HG03520 (cell line): ENCODE measurements around the gene BTBD9.

ENCODE experiments used
- ATAC-seq: cut with Tn5 transposase; IDR thresholded peaks from one replicate; pipeline ENCODE4 v1.9.1; 2021; ENCODE audit warnings: mild to moderate bottlenecking, moderate library complexity; ENCODE audit not compliant: unreplicated experiment

BTBD9 gene

GRCh38 chr6:38269461-38270172 lies 370.1 kb downstream of the BTBD9 start:
- no peak for ATAC-seq

- no peak for ATAC-seq
Measured at GRCh38 chr6:38268342-38268741, 371.4 kb downstream of the BTBD9 start.

GRCh38 chr6:38266921-38267354 lies 372.8 kb downstream of the BTBD9 start:
- ATAC-seq, result no peak

GRCh38 chr6:38264605-38265004 lies 375.1 kb downstream of the BTBD9 start:
- ATAC-seq, result no peak

GRCh38 chr6:38262609-38263008 lies 377.1 kb downstream of the BTBD9 start:
- no peak for ATAC-seq

- no peak for ATAC-seq
Measured at GRCh38 chr6:38262026-38262425, 377.7 kb downstream of the BTBD9 start.

- no peak for ATAC-seq
Measured at GRCh38 chr6:38261626-38262025, 378.1 kb downstream of the BTBD9 start.

- ATAC-seq, result no peak
Measured at GRCh38 chr6:38259736-38260135, 380.0 kb downstream of the BTBD9 start.

- no peak for ATAC-seq
Measured at GRCh38 chr6:38248500-38249234, 391.1 kb downstream of the BTBD9 start.

GRCh38 chr6:38245295-38245694 lies 394.4 kb downstream of the BTBD9 start:
- ATAC-seq, result no peak

- no peak for ATAC-seq
Measured at GRCh38 chr6:38244869-38245268, 394.9 kb downstream of the BTBD9 start.

- ATAC-seq, result no peak
Measured at GRCh38 chr6:38241200-38241871, 398.4 kb downstream of the BTBD9 start.

- ATAC-seq, result no peak
Measured at GRCh38 chr6:38239719-38240451, 399.8 kb downstream of the BTBD9 start.

GRCh38 chr6:38236631-38237030 lies 403.1 kb downstream of the BTBD9 start:
- ATAC-seq, result no peak

- ATAC-seq, result peak; percentile 53
Measured at GRCh38 chr6:38234934-38235682, 404.6 kb downstream of the BTBD9 start.

GRCh38 chr6:38234141-38234540 lies 405.6 kb downstream of the BTBD9 start:
- ATAC-seq, result no peak

GRCh38 chr6:38233161-38233791 lies 406.5 kb downstream of the BTBD9 start:
- no peak for ATAC-seq

- no peak for ATAC-seq
Measured at GRCh38 chr6:38225766-38226165, 414.0 kb downstream of the BTBD9 start.

- no peak for ATAC-seq
Measured at GRCh38 chr6:38221251-38221650, 418.5 kb downstream of the BTBD9 start.
